Activated CD4-positive, alpha-beta memory T cell treated with anti-CD3 and anti-CD28 coated beads for 36 hours (primary cell): Measurements from ENCODE around the gene CA5B. TPM values are rescaled to one million over a fixed set of nuclear protein-coding genes. Genes with fewer than 3 reads are reported as not detected.
A peak's percentile ranks its signal among the peaks of the same experiment; 100 is the strongest.
"Not testable (repeated sequence)": the region's sequence is repeated elsewhere in the genome, so short reads cannot be mapped to it uniquely, and the experiment has no call there.

Experiments
- CTCF ChIA-PET: fragments of 350-600 bp; sonication (Branson Sonifier 250); formaldehyde crosslinking; loops from one replicate; lab custom pipeline; 2021; ENCODE audit warnings: antibody characterized with exemption, inconsistent platforms; lab: Charles Lee
- POLR2A ChIA-PET: fragments of 350-600 bp; sonication (Branson Sonifier 250); formaldehyde crosslinking; loops from one replicate; lab custom pipeline; 2021; ENCODE audit warnings: antibody characterized with exemption; lab: Charles Lee
- DNase-seq: peaks from one replicate; pipeline ENCODE4 v3.0.0-alpha.2; 2020
- H3K27ac Mint-ChIP-seq: one replicate; pipeline ENCODE4 v1.8.0; 2021; ENCODE audit warnings: mixed read lengths
- H3K27me3 Mint-ChIP-seq: one replicate; pipeline ENCODE4 v1.8.0; 2021; ENCODE audit warnings: mixed read lengths
- H3K36me3 Mint-ChIP-seq: one replicate; pipeline ENCODE4 v1.8.0; 2021; ENCODE audit warnings: mixed read lengths
- H3K4me1 Mint-ChIP-seq: one replicate; pipeline ENCODE4 v1.8.0; 2021; ENCODE audit warnings: low read depth, mixed read lengths
- H3K4me3 Mint-ChIP-seq: one replicate; pipeline ENCODE4 v1.8.0; 2021; ENCODE audit warnings: mild to moderate bottlenecking, mixed read lengths
- H3K9me3 Mint-ChIP-seq: one replicate; pipeline ENCODE4 v1.8.0; 2021; ENCODE audit warnings: mixed read lengths
- intact Hi-C: fragments of 100-400 bp; cut with micrococcal nuclease; formaldehyde crosslinking; loops from one replicate; pipeline ENCODE4 v1.15.1; 2023
- total RNA-seq, 2 experiments: library from RNA; stranded (reverse); gene quantifications; one replicate each; pipeline ENCODE4 v1.2.3, GENCODE V29; 2021

Gene CA5B
- total RNA-seq, 2 experiments from 2014 or later: 13.1 to 15.5 TPM

GRCh38 chrX:15750611-15751154 lies 12.6 kb downstream of the CA5B start:
- H3K4me3 Mint-ChIP-seq: peak overlapping the region; percentile 53
- H3K27me3 Mint-ChIP-seq: no peaks in the 10 kb centered on the region
- no peaks in the 10 kb centered on the region for H3K9me3 Mint-ChIP-seq
- H3K36me3 Mint-ChIP-seq: peaks cover 3% of the 10 kb centered on the region
- POLR2A ChIA-PET: interaction anchor here (2.1 kb wide), 1 partner anchor 13 kb away, joined by 10 read pairs; the partner anchor contains the start of gene CA5B
- DNase-seq: peak; percentile 20
- intact Hi-C loops: loop anchor here (1.0 to 10.0 kb wide), 5 partner anchors 11 to 964 kb away; partner anchors contain the start of genes CA5B, CTPS2, SYAP1 and ZRSR2
- H3K27ac Mint-ChIP-seq: peak overlapping the region; percentile 94
- H3K4me1 Mint-ChIP-seq: peaks cover 70% of the 10 kb centered on the region
- CTCF ChIA-PET: interaction anchor here (1.3 kb wide), 1 partner anchor 104 kb away, joined by 3 read pairs; the partner anchor contains the start of gene AP1S2

- Mint-ChIP-seq H3K4me1 (peaks cover 75% of the 10 kb centered on the region), H3K27ac (peak overlapping the region; percentile 94), H3K9me3 (no peaks in the 10 kb centered on the region), H3K27me3 (no peaks in the 10 kb centered on the region), H3K36me3 (peaks cover 3% of the 10 kb centered on the region), H3K4me3 (peak overlapping the region; percentile 53)
- no peak for DNase-seq
- CTCF ChIA-PET: no interaction called here
- POLR2A ChIA-PET: interaction anchor here (2.1 kb wide), 1 partner anchor 13 kb away, joined by 10 read pairs; the partner anchor contains the start of gene CA5B
- intact Hi-C loops: loop anchor here (1.0 to 10.0 kb wide), 4 partner anchors 10 to 964 kb away; partner anchors contain the start of genes CTPS2, SYAP1 and ZRSR2
These were observed 13.2 kb downstream of the CA5B start for GRCh38 chrX:15751155-15751819.

GRCh38 chrX:15755091-15755490 lies 17.0 kb downstream of the CA5B start:
- Mint-ChIP-seq H3K4me1 (peaks cover 68% of the 10 kb centered on the region), H3K27ac (no peak overlapping the region), H3K36me3 (peaks cover 3% of the 10 kb centered on the region), H3K4me3 (no peak overlapping the region), H3K27me3 (no peaks in the 10 kb centered on the region), H3K9me3 (no peaks in the 10 kb centered on the region)
- DNase-seq: no peak
- intact Hi-C loops: loop anchor here (10.0 kb wide), 1 partner anchor 960 kb away; the partner anchor contains the start of genes CTPS2 and SYAP1
- ChIA-PET POLR2A (no interaction called here), CTCF (interaction anchor here (2.0 kb wide), 1 partner anchor 17 kb away, joined by 6 read pairs; the partner anchor contains the start of gene CA5B)

GRCh38 chrX:15758140-15758539 lies 20.1 kb downstream of the CA5B start:
- POLR2A ChIA-PET: interaction anchor here (1.1 kb wide), 1 partner anchor 18 kb away, joined by 3 read pairs; no protein-coding TSS in a partner anchor
- no peak overlapping the region for H3K4me3 Mint-ChIP-seq

GRCh38 chrX:15759886-15760285 lies 21.8 kb downstream of the CA5B start:
- H3K27me3 Mint-ChIP-seq, H3K9me3 Mint-ChIP-seq, H3K4me3 Mint-ChIP-seq, POLR2A ChIA-PET, H3K36me3 Mint-ChIP-seq: not testable (repeated sequence)
- Mint-ChIP-seq H3K27ac (peak overlapping the region; percentile 79), H3K4me1 (peaks cover 57% of the 10 kb centered on the region)
- intact Hi-C loops: loop anchor here (2.0 to 10.0 kb wide), 5 partner anchors 57 to 955 kb away; partner anchors contain the start of genes CTPS2 and SYAP1
- peak; percentile 36 for DNase-seq
- CTCF ChIA-PET: interaction anchor here (1.0 kb wide), 1 partner anchor 10 kb away, joined by 4 read pairs; no protein-coding TSS in a partner anchor

More at GRCh38 chrX:15758140-15758539, 20.1 kb downstream of the CA5B start:
- Mint-ChIP-seq H3K36me3 (no peaks in the 10 kb centered on the region), H3K4me1 (peaks cover 60% of the 10 kb centered on the region), H3K27ac (peak overlapping the region; percentile 76), H3K27me3 (no peaks in the 10 kb centered on the region), H3K9me3 (no peaks in the 10 kb centered on the region)
- DNase-seq: no peak
- CTCF ChIA-PET: interaction anchor here (1.7 kb wide), 1 partner anchor 20 kb away, joined by 5 read pairs; the partner anchor contains the start of gene CA5B
- intact Hi-C loops: loop anchor here (10.0 kb wide), 1 partner anchor 957 kb away; the partner anchor contains the start of genes CTPS2 and SYAP1

- no peaks in the 10 kb centered on the region for H3K36me3 Mint-ChIP-seq
- peak; percentile 49 for DNase-seq
- CTCF ChIA-PET: no interaction called here
- H3K27ac Mint-ChIP-seq: peak overlapping the region; percentile 80
- H3K9me3 Mint-ChIP-seq: no peaks in the 10 kb centered on the region
- peaks cover 49% of the 10 kb centered on the region for H3K4me1 Mint-ChIP-seq
- intact Hi-C loops: loop anchor here (1.0 to 10.0 kb wide), 7 partner anchors 10 to 683 kb away; partner anchors contain the start of gene AP1S2
- no peak overlapping the region for H3K4me3 Mint-ChIP-seq
- POLR2A ChIA-PET: no interaction called here
- no peaks in the 10 kb centered on the region for H3K27me3 Mint-ChIP-seq
These were observed 23.6 kb downstream of the CA5B start for GRCh38 chrX:15761564-15762191.

- CTCF ChIA-PET: interaction anchor here (0.9 kb wide), 1 partner anchor 8 kb away, joined by 3 read pairs; no protein-coding TSS in a partner anchor
- H3K9me3 Mint-ChIP-seq: no peaks in the 10 kb centered on the region
- POLR2A ChIA-PET: no interaction called here
- DNase-seq: no peak
- peaks cover 15% of the 10 kb centered on the region for H3K4me1 Mint-ChIP-seq
- no peak overlapping the region for H3K4me3 Mint-ChIP-seq
- no peaks in the 10 kb centered on the region for H3K27me3 Mint-ChIP-seq
- no peak overlapping the region for H3K27ac Mint-ChIP-seq
- H3K36me3 Mint-ChIP-seq: peaks cover 6% of the 10 kb centered on the region
- intact Hi-C loops: loop anchor here (10.0 kb wide), 1 partner anchor 675 kb away; no protein-coding TSS in a partner anchor
These were observed 31.4 kb downstream of the CA5B start for GRCh38 chrX:15769300-15769954.

- CTCF ChIA-PET: no interaction called here
- Mint-ChIP-seq H3K4me3 (peak overlapping the region; percentile 76), H3K9me3 (no peaks in the 10 kb centered on the region), H3K27me3 (no peaks in the 10 kb centered on the region), H3K4me1 (peaks cover 7% of the 10 kb centered on the region), H3K27ac (peak overlapping the region; percentile 96), H3K36me3 (peaks cover 9% of the 10 kb centered on the region)
- POLR2A ChIA-PET: interaction anchor here (1.1 to 1.3 kb wide), 3 partner anchors 7 to 73 kb away, joined by 3 to 4 read pairs (median 4); partner anchors contain the start of gene AP1S2
- intact Hi-C loops: loop anchor here (1.0 to 10.0 kb wide), 2 partner anchors 8 to 287 kb away; partner anchors contain the start of genes PIR and ZRSR2
- peak; percentile 47 for DNase-seq
These were observed 44.1 kb downstream of the CA5B start for GRCh38 chrX:15781961-15782699.

- peaks cover 9% of the 10 kb centered on the region for H3K36me3 Mint-ChIP-seq
- no peak for DNase-seq
- POLR2A ChIA-PET: no interaction called here
- H3K9me3 Mint-ChIP-seq: no peaks in the 10 kb centered on the region
- no peaks in the 10 kb centered on the region for H3K27me3 Mint-ChIP-seq
- no peak overlapping the region for H3K27ac Mint-ChIP-seq
- peaks cover 3% of the 10 kb centered on the region for H3K4me1 Mint-ChIP-seq
- H3K4me3 Mint-ChIP-seq: no peak overlapping the region
- intact Hi-C loops: loop anchor here (10.0 kb wide), 1 partner anchor 290 kb away; the partner anchor contains the start of gene PIR
- CTCF ChIA-PET: no interaction called here
These were observed 47.2 kb downstream of the CA5B start for GRCh38 chrX:15785176-15785750.

GRCh38 chrX:15786915-15787314 lies 48.8 kb downstream of the CA5B start:
- H3K9me3 Mint-ChIP-seq: no peaks in the 10 kb centered on the region
- no peak for DNase-seq
- peaks cover 9% of the 10 kb centered on the region for H3K36me3 Mint-ChIP-seq
- H3K4me1 Mint-ChIP-seq: peaks cover 3% of the 10 kb centered on the region
- no peak overlapping the region for H3K27ac Mint-ChIP-seq
- intact Hi-C loops: loop anchor here (10.0 kb wide), 1 partner anchor 292 kb away; the partner anchor contains the start of gene PIR
- ChIA-PET POLR2A (no interaction called here), CTCF (no interaction called here)
- H3K4me3 Mint-ChIP-seq: no peak overlapping the region
- H3K27me3 Mint-ChIP-seq: no peaks in the 10 kb centered on the region
